SK-N-SH treated with all-trans-retinoic acid at 6 μM for 48 hours (cell line): Measurements from ENCODE around the gene PRKCZ.

Source experiments
- ATAC-seq: fragments of 200-7000 bp; cut with Tn5 transposase; 3 replicates; pipeline ENCODE4 v1.9.1; 2020; ENCODE audit warnings: mild to moderate bottlenecking, moderate library complexity
- ARNTL ChIP-seq: fragments of 450-650 bp; formaldehyde crosslinking; IDR thresholded peaks from 2 replicates; pipeline ENCODE4 v1.5.0; 2020; ENCODE audit warnings: low read depth, mild to moderate bottlenecking, moderate library complexity, borderline replicate concordance
- BACH2 ChIP-seq: fragments of 250-450 bp; sonication (Bioruptor Pico); IDR thresholded peaks from 2 replicates; pipeline ENCODE4 v1.9.0; 2021; ENCODE audit warnings: mild to moderate bottlenecking, borderline replicate concordance
- CSDC2 ChIP-seq: fragments of 250-450 bp; sonication (Bioruptor Pico); IDR thresholded peaks from 2 replicates; pipeline ENCODE4 v1.5.0; 2020; ENCODE audit warnings: mild to moderate bottlenecking, moderate library complexity
- ESRRG ChIP-seq: fragments of 250-450 bp; sonication (Bioruptor Pico); IDR thresholded peaks from 2 replicates; pipeline ENCODE4 v1.6.1; 2021; ENCODE audit warnings: mild to moderate bottlenecking
- GLIS3 ChIP-seq: fragments of 250-450 bp; sonication (Bioruptor Pico); IDR thresholded peaks from 2 replicates; pipeline ENCODE4 v1.5.0; 2020; ENCODE audit warnings: mild to moderate bottlenecking, moderate library complexity
- OSR1 ChIP-seq: fragments of 250-450 bp; sonication (Bioruptor Pico); IDR thresholded peaks from 2 replicates; pipeline ENCODE4 v1.8.0; 2022; ENCODE audit warnings: moderate library complexity, mild to moderate bottlenecking, inconsistent platforms
- PPARA ChIP-seq: fragments of 250-450 bp; sonication (Bioruptor Pico); IDR thresholded peaks from 2 replicates; pipeline ENCODE4 v1.5.0; 2020; ENCODE audit warnings: mild to moderate bottlenecking, borderline replicate concordance
- RARB ChIP-seq: fragments of 250-450 bp; sonication (Bioruptor Pico); IDR thresholded peaks from 2 replicates; pipeline ENCODE4 v1.8.0; 2021; ENCODE audit warnings: mild to moderate bottlenecking, moderate library complexity
- SNAI2 ChIP-seq: fragments of 250-450 bp; sonication (Bioruptor Pico); IDR thresholded peaks from 2 replicates; pipeline ENCODE4 v1.5.0; 2020; ENCODE audit warnings: mild to moderate bottlenecking, moderate library complexity
- TCF4 ChIP-seq: fragments of 250-450 bp; sonication (Bioruptor Pico); IDR thresholded peaks from 2 replicates; pipeline ENCODE4 v1.8.0; 2021; ENCODE audit warnings: mild to moderate bottlenecking, moderate library complexity, borderline replicate concordance
- TOX ChIP-seq: fragments of 250-450 bp; sonication (Bioruptor Pico); IDR thresholded peaks from 2 replicates; pipeline ENCODE4 v1.8.0; 2021; ENCODE audit warnings: mild to moderate bottlenecking, moderate library complexity, borderline replicate concordance
- ZC3H10 ChIP-seq: fragments of 250-450 bp; sonication (Bioruptor Pico); IDR thresholded peaks from 2 replicates; pipeline ENCODE4 v1.5.1; 2021; ENCODE audit warnings: mild to moderate bottlenecking, moderate library complexity
- ZFP3 ChIP-seq: fragments of 250-450 bp; sonication (Bioruptor Pico); IDR thresholded peaks from 2 replicates; pipeline ENCODE4 v1.5.0; 2020; ENCODE audit warnings: mild to moderate bottlenecking, moderate library complexity
- ZFP30 ChIP-seq: fragments of 450-650 bp; formaldehyde crosslinking; IDR thresholded peaks from 2 replicates; pipeline ENCODE4 v1.5.0; 2022; ENCODE audit warnings: mild to moderate bottlenecking, moderate library complexity
- ZNF70 ChIP-seq: fragments of 450-650 bp; formaldehyde crosslinking; IDR thresholded peaks from 2 replicates; pipeline ENCODE4 v1.5.0; 2020; ENCODE audit warnings: mild to moderate bottlenecking, moderate library complexity
- TF ChIP-seq, protein P1 (sequence below): fragments of 250-450 bp; sonication (Bioruptor Pico); IDR thresholded peaks from 2 replicates; pipeline ENCODE4 v1.8.0; 2021; ENCODE audit warnings: low read depth, mild to moderate bottlenecking, moderate library complexity, borderline replicate concordance
- TF ChIP-seq, protein P2 (sequence below): fragments of 250-450 bp; sonication (Bioruptor Pico); IDR thresholded peaks from 2 replicates; pipeline ENCODE4 v1.5.1; 2020; ENCODE audit warnings: low read depth, mild to moderate bottlenecking, moderate library complexity
- TF ChIP-seq, protein P3 (sequence below): fragments of 250-450 bp; sonication (Bioruptor Pico); IDR thresholded peaks from 2 replicates; pipeline ENCODE4 v1.8.0; 2020; ENCODE audit warnings: mild to moderate bottlenecking, moderate library complexity, borderline replicate concordance
- TF ChIP-seq, protein P4 (sequence below): fragments of 250-450 bp; sonication (Bioruptor Pico); IDR thresholded peaks from 2 replicates; pipeline ENCODE4 v1.5.0; 2020; ENCODE audit warnings: mild to moderate bottlenecking, moderate library complexity
- TF ChIP-seq, protein P5 (sequence below): fragments of 250-450 bp; sonication (Bioruptor Pico); IDR thresholded peaks from 2 replicates; pipeline ENCODE4 v1.5.1; 2021; ENCODE audit warnings: mild to moderate bottlenecking, moderate library complexity

Gene PRKCZ

DNA sequence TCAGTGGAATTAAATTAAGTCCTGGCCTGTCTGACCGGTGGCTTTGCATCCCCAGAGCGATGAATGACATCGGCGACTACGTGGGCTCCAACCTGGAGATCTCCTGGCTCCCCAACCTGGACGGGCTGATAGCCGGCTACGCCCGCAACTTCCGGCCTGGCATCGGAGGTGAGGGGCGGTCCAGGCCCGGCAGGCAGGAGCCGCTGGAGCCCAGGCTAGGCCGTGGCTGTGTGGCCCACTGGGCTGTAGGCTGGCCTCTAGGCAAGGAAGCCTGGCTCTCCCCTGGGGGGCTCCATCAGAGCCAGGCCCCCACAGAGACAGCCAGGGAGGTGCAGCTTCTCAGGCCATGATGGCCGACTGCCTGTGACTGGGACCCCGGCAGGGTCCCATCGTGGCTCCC, 25.3 kb upstream of the PRKCZ start:
- no peak for ATAC-seq
- TF ChIP-seq, protein P1, sequence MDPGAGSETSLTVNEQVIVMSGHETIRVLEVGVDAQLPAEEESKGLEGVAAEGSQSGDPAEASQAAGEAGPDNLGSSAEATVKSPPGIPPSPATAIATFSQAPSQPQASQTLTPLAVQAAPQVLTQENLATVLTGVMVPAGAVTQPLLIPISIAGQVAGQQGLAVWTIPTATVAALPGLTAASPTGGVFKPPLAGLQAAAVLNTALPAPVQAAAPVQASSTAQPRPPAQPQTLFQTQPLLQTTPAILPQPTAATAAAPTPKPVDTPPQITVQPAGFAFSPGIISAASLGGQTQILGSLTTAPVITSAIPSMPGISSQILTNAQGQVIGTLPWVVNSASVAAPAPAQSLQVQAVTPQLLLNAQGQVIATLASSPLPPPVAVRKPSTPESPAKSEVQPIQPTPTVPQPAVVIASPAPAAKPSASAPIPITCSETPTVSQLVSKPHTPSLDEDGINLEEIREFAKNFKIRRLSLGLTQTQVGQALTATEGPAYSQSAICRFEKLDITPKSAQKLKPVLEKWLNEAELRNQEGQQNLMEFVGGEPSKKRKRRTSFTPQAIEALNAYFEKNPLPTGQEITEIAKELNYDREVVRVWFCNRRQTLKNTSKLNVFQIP (CRISPR knock-in tag) = no peak
- TF ChIP-seq PPARA (CRISPR knock-in tag) (no peak), ZNF70 (no peak), ZC3H10 (CRISPR knock-in tag) (no peak), SNAI2 (CRISPR knock-in tag) (no peak), TCF4 (CRISPR knock-in tag) (no peak), CSDC2 (CRISPR knock-in tag) (no peak), ARNTL (CRISPR knock-in tag) (no peak)
- TF ChIP-seq, protein P2, sequence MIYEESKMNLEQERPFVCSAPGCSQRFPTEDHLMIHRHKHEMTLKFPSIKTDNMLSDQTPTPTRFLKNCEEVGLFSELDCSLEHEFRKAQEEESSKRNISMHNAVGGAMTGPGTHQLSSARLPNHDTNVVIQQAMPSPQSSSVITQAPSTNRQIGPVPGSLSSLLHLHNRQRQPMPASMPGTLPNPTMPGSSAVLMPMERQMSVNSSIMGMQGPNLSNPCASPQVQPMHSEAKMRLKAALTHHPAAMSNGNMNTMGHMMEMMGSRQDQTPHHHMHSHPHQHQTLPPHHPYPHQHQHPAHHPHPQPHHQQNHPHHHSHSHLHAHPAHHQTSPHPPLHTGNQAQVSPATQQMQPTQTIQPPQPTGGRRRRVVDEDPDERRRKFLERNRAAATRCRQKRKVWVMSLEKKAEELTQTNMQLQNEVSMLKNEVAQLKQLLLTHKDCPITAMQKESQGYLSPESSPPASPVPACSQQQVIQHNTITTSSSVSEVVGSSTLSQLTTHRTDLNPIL (CRISPR knock-in tag) = no peak
- TF ChIP-seq, protein P3, sequence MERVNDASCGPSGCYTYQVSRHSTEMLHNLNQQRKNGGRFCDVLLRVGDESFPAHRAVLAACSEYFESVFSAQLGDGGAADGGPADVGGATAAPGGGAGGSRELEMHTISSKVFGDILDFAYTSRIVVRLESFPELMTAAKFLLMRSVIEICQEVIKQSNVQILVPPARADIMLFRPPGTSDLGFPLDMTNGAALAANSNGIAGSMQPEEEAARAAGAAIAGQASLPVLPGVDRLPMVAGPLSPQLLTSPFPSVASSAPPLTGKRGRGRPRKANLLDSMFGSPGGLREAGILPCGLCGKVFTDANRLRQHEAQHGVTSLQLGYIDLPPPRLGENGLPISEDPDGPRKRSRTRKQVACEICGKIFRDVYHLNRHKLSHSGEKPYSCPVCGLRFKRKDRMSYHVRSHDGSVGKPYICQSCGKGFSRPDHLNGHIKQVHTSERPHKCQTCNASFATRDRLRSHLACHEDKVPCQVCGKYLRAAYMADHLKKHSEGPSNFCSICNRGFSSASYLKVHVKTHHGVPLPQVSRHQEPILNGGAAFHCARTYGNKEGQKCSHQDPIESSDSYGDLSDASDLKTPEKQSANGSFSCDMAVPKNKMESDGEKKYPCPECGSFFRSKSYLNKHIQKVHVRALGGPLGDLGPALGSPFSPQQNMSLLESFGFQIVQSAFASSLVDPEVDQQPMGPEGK = no peak
- TF ChIP-seq, protein P4, sequence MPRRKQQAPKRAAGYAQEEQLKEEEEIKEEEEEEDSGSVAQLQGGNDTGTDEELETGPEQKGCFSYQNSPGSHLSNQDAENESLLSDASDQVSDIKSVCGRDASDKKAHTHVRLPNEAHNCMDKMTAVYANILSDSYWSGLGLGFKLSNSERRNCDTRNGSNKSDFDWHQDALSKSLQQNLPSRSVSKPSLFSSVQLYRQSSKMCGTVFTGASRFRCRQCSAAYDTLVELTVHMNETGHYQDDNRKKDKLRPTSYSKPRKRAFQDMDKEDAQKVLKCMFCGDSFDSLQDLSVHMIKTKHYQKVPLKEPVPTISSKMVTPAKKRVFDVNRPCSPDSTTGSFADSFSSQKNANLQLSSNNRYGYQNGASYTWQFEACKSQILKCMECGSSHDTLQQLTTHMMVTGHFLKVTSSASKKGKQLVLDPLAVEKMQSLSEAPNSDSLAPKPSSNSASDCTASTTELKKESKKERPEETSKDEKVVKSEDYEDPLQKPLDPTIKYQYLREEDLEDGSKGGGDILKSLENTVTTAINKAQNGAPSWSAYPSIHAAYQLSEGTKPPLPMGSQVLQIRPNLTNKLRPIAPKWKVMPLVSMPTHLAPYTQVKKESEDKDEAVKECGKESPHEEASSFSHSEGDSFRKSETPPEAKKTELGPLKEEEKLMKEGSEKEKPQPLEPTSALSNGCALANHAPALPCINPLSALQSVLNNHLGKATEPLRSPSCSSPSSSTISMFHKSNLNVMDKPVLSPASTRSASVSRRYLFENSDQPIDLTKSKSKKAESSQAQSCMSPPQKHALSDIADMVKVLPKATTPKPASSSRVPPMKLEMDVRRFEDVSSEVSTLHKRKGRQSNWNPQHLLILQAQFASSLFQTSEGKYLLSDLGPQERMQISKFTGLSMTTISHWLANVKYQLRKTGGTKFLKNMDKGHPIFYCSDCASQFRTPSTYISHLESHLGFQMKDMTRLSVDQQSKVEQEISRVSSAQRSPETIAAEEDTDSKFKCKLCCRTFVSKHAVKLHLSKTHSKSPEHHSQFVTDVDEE = no peak

DNA sequence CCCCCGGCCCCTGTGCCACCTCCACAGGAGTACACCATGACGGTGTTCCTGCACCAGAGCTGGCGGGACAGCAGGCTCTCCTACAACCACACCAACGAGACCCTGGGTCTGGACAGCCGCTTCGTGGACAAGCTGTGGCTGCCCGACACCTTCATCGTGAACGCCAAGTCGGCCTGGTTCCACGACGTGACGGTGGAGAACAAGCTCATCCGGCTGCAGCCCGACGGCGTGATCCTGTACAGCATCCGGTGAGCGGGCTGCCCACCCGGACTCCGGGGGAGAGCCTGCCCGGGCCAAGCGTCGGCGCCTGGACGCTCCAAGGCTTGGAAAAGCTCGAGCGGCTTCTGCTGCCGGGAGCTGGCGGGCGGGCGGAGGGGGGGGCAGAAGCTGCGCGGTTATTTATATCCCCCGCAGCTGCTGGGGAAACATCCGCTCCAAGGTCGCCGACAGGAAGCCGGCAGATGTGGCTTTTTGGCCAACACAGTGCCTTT, 24.7 kb upstream of the PRKCZ start:
- no peak for ATAC-seq
- TF ChIP-seq GLIS3 (no peak), TCF4 (CRISPR knock-in tag) (no peak), ZFP30 (CRISPR knock-in tag) (no peak), RARB (no peak), ZC3H10 (CRISPR knock-in tag) (no peak), CSDC2 (CRISPR knock-in tag) (no peak), BACH2 (no peak), PPARA (CRISPR knock-in tag) (no peak), ZFP3 (CRISPR knock-in tag) (no peak), TOX (CRISPR knock-in tag) (no peak), ESRRG (CRISPR knock-in tag) (no peak), SNAI2 (CRISPR knock-in tag) (no peak), OSR1 (no peak)
- TF ChIP-seq, protein P4 = no peak
- TF ChIP-seq, protein P5, sequence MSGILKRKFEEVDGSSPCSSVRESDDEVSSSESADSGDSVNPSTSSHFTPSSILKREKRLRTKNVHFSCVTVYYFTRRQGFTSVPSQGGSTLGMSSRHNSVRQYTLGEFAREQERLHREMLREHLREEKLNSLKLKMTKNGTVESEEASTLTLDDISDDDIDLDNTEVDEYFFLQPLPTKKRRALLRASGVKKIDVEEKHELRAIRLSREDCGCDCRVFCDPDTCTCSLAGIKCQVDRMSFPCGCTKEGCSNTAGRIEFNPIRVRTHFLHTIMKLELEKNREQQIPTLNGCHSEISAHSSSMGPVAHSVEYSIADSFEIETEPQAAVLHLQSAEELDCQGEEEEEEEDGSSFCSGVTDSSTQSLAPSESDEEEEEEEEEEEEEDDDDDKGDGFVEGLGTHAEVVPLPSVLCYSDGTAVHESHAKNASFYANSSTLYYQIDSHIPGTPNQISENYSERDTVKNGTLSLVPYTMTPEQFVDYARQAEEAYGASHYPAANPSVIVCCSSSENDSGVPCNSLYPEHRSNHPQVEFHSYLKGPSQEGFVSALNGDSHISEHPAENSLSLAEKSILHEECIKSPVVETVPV (CRISPR knock-in tag) = no peak
- TF ChIP-seq, protein P2 (CRISPR knock-in tag) = no peak
- TF ChIP-seq, protein P3 = no peak
